Liver (tissue), 9 donors: ENCODE data around the gene LEMD2. TPM values are rescaled to one million over a fixed set of nuclear protein-coding genes. Genes with fewer than 3 reads are reported as not detected.

Source experiments
- DNase-seq: peaks from one replicate; pipeline ENCODE4 v3.0.0-alpha.2; 2017; ENCODE audit warnings: low spot score
- H3K27ac ChIP-seq, 2 donors: one replicate each; pipeline ENCODE4 v1.7.0; 2013; ENCODE audit warnings: inconsistent platforms in 2 of 2, low read length in 2 of 2, control low read depth in 1 of 2, low read depth in 1 of 2, mild to moderate bottlenecking in 1 of 2
- H3K27me3 ChIP-seq, 4 donors: one replicate each; pipeline versions ENCODE4 v1.6.1 to v1.7.0; 2013; ENCODE audit warnings: low read length in 3 of 4, inconsistent platforms in 1 of 4, mild to moderate bottlenecking in 1 of 4, moderate library complexity in 1 of 4; ENCODE audit not compliant: control insufficient read depth in 4 of 4, insufficient read depth in 4 of 4
- H3K36me3 ChIP-seq, 4 donors: one replicate each; pipeline versions ENCODE4 v1.6.1 to v1.7.0; 2013; ENCODE audit warnings: low read length in 3 of 4, mild to moderate bottlenecking in 3 of 4, low read depth in 1 of 4, moderate library complexity in 1 of 4; ENCODE audit not compliant: control insufficient read depth in 4 of 4, insufficient read depth in 3 of 4
- H3K4me1 ChIP-seq, 4 donors: one replicate each; pipeline versions ENCODE4 v1.6.1 to v1.7.0; 2013; ENCODE audit warnings: low read length in 3 of 4, mild to moderate bottlenecking in 3 of 4, moderate library complexity in 1 of 4; ENCODE audit not compliant: control insufficient read depth in 4 of 4, insufficient read depth in 4 of 4
- H3K4me3 ChIP-seq, 3 donors: one replicate each; pipeline versions ENCODE4 v1.6.1 to v1.7.0; 2013; ENCODE audit warnings: low read length in 3 of 3, control low read depth in 1 of 3, low read depth in 1 of 3, mild to moderate bottlenecking in 1 of 3
- H3K9ac ChIP-seq, 2 donors: one replicate each; pipeline ENCODE4 v1.7.0; 2013; ENCODE audit warnings: low read length in 2 of 2, mild to moderate bottlenecking in 2 of 2, moderate library complexity in 2 of 2, control low read depth in 1 of 2, low read depth in 1 of 2
- H3K9me3 ChIP-seq, 4 donors: one replicate each; pipeline versions ENCODE4 v1.6.1 to v1.7.0; 2013; ENCODE audit warnings: low read length in 3 of 4; ENCODE audit not compliant: control insufficient read depth in 4 of 4
- FOXA1 ChIP-seq: IDR thresholded peaks from 2 replicates; pipeline ENCODE4 v1.6.1; 2016; ENCODE audit warnings: antibody characterized with exemption
- FOXA2 ChIP-seq: IDR thresholded peaks from 2 replicates; pipeline ENCODE4 v1.6.1; 2016; ENCODE audit warnings: antibody characterized with exemption
- HNF4G ChIP-seq: IDR thresholded peaks from 2 replicates; pipeline ENCODE4 v1.6.1; 2016; ENCODE audit warnings: antibody characterized with exemption
- NR2F2 ChIP-seq: IDR thresholded peaks from 2 replicates; pipeline ENCODE4 v1.6.1; 2016; ENCODE audit warnings: antibody characterized with exemption
- RAD21 ChIP-seq, 2 donors: IDR thresholded peaks; 2 replicates each; pipeline ENCODE4 v1.6.1; 2016; ENCODE audit warnings: antibody characterized with exemption in 2 of 2, mild to moderate bottlenecking in 2 of 2
- SP1 ChIP-seq: IDR thresholded peaks from 2 replicates; pipeline ENCODE4 v1.6.1; 2018; ENCODE audit warnings: antibody characterized with exemption, mild to moderate bottlenecking
- TAF1 ChIP-seq: conservative IDR thresholded peaks from 2 replicates; pipeline ENCODE4 v1.6.1; 2016; ENCODE audit warnings: antibody characterized with exemption, mild to moderate bottlenecking
- WGBS: extraction: QIAGEN DNeasy Blood & Tissue Kit; methylation state at CpG from one replicate; pipeline ENCODE4 v1.1.7; 2013; 5-methylcytosine and 5-hydroxymethylcytosine counted together
- polyA plus RNA-seq, 2 donors: library from polyadenylated mRNA; stranded (reverse) in 1 of 2; unstranded in 1 of 2; fragments of 200-250 nt in 1 of 2; fragments of >200 nt in 1 of 2; fragmentation: Nextera tagmentation in 1 of 2; extraction: Ambion mirVana in 1 of 2; gene quantifications; one replicate each; pipeline versions ENCODE4 v1.2.1 to v1.2.3, GENCODE V29; 2013 to 2015
- total RNA-seq, 2 donors: library from RNA; depleted of rRNA; stranded (reverse); fragments of >200 nt; gene quantifications; one replicate each; pipeline ENCODE4 v1.2.3, GENCODE V29; 2014
- TF ChIP-seq, protein P1 (sequence below): fragments of 150-350 bp; IDR thresholded peaks from 2 replicates; pipeline ENCODE4 v1.5.1; 2017; ENCODE audit warnings: improper control_type of control experiment, low read depth, low read length; ENCODE audit not compliant: missing input control
- TF ChIP-seq, protein P2 (sequence below): IDR thresholded peaks from 2 replicates; pipeline ENCODE4 v1.6.1; 2016; ENCODE audit warnings: antibody characterized with exemption
- TF ChIP-seq, protein P3 (sequence below): IDR thresholded peaks from 2 replicates; pipeline ENCODE4 v1.6.1; 2016; ENCODE audit warnings: antibody characterized with exemption
- TF ChIP-seq, protein P4 (sequence below): IDR thresholded peaks from 2 replicates; pipeline ENCODE4 v1.6.1; 2016; ENCODE audit warnings: antibody characterized with exemption, mild to moderate bottlenecking
- donor health status: healthy.
- donor health status: healthy.
- donor health status: healthy.
- donor health status: healthy.
- donor health status: healthy.

LEMD2 gene
- total and polyA plus RNA-seq, 4 donors = 6.5 to 23.1 (median 16.6) TPM

DNA sequence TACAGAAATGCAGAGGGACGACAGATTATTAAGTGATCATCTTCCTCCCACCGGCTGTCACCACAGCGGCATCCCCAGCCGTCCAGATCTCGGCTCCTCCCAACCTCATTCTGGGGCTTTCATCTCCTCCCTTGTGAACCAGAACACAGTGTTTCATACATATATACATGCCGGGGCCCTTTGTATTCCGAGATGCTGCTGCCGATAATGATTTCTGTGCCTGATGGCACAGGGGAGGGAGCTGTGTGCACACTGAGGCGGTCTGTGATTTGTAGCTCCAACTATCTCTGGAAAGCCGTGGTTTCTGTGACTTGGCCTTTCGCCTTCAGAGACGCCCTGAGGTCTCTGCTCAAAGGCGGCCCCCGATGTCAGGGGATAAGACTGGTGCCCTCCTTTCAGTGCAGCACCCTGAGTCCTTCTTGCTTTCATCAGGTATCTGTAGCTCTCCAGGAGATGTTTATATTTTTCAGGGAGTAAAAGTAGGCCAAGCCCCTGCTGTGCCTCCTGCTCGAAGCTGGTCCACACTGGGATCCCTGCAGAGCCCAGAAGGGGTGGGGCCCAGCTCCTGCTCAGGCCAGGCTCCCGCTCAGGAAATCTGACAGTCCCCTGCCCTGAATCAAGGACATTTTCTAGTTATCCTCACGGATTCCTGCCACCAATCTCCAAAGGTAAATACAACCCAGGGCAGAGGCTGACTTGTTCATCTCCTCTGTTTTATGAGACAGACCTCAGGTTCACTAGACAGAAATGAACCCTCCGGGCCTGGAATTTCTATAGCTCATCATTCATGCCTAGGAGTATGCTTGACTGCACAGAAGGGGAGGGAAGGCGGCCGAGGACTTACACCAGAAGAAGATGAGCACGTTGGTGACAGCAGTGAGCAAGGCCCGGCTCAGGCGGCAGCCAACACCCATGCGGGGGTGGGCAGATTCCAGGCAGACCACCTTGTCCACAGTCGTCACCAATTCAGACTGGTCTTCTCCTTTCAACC lies 11.2 kb downstream of the LEMD2 start:
- no peak for DNase-seq
- Histone ChIP-seq H3K27ac (no peak overlapping the region), H3K4me3 (no peak overlapping the region), H3K9me3 (no peaks in the 10 kb centered on the region), H3K4me1 (no peaks in the 10 kb centered on the region), H3K27me3 (no peaks in the 10 kb centered on the region), H3K9ac (no peak overlapping the region), H3K36me3 (peaks cover 43 to 86% (median 58%) of the 10 kb centered on the region in 4 donors)
- WGBS = 93% methylated on average over 25 of the region's 25 CpGs
- TF ChIP-seq FOXA2 (no peak), NR2F2 (no peak), RAD21 (IDR thresholded peaks at IDR 0.05) (no peak), HNF4G (no peak), FOXA1 (no peak)
- TF ChIP-seq, protein P1, sequence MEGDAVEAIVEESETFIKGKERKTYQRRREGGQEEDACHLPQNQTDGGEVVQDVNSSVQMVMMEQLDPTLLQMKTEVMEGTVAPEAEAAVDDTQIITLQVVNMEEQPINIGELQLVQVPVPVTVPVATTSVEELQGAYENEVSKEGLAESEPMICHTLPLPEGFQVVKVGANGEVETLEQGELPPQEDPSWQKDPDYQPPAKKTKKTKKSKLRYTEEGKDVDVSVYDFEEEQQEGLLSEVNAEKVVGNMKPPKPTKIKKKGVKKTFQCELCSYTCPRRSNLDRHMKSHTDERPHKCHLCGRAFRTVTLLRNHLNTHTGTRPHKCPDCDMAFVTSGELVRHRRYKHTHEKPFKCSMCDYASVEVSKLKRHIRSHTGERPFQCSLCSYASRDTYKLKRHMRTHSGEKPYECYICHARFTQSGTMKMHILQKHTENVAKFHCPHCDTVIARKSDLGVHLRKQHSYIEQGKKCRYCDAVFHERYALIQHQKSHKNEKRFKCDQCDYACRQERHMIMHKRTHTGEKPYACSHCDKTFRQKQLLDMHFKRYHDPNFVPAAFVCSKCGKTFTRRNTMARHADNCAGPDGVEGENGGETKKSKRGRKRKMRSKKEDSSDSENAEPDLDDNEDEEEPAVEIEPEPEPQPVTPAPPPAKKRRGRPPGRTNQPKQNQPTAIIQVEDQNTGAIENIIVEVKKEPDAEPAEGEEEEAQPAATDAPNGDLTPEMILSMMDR = no peak
- TF ChIP-seq, protein P2, sequence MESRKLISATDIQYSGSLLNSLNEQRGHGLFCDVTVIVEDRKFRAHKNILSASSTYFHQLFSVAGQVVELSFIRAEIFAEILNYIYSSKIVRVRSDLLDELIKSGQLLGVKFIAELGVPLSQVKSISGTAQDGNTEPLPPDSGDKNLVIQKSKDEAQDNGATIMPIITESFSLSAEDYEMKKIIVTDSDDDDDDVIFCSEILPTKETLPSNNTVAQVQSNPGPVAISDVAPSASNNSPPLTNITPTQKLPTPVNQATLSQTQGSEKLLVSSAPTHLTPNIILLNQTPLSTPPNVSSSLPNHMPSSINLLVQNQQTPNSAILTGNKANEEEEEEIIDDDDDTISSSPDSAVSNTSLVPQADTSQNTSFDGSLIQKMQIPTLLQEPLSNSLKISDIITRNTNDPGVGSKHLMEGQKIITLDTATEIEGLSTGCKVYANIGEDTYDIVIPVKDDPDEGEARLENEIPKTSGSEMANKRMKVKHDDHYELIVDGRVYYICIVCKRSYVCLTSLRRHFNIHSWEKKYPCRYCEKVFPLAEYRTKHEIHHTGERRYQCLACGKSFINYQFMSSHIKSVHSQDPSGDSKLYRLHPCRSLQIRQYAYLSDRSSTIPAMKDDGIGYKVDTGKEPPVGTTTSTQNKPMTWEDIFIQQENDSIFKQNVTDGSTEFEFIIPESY = no peak

DNA sequence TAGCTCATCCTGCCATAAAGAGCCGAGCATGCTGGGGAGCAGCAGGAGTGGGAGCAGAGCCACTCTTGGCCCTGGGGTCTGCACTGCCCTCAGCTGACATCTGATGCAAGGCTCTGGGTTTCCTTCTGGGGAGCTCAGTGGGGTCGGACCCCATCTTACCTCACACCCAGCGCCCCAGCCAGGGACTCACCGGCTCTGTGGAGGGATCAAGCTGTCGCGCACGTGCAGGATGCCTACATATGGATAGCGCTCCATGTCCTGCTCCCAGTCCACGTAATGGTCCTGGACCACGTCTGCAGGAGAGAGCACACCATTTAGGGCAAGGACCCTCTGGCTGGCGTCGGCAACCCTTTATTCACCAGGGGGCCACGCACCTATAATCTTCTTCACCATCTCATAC lies 12.2 kb downstream of the LEMD2 start:
- H3K4me1 ChIP-seq = peaks cover 0 to 6% (median 2%) of the 10 kb centered on the region in 4 donors
- no peak overlapping the region for H3K9ac ChIP-seq
- H3K27ac ChIP-seq = no peak overlapping the region
- H3K36me3 ChIP-seq = peaks cover 43 to 82% (median 58%) of the 10 kb centered on the region in 4 donors
- H3K27me3 ChIP-seq = no peaks in the 10 kb centered on the region
- no peaks in the 10 kb centered on the region for H3K9me3 ChIP-seq
- DNase-seq = no peak
- H3K4me3 ChIP-seq = no peak overlapping the region
- TF ChIP-seq TAF1 (no peak), FOXA2 (no peak), SP1 (no peak), FOXA1 (no peak)
- TF ChIP-seq, protein P3, sequence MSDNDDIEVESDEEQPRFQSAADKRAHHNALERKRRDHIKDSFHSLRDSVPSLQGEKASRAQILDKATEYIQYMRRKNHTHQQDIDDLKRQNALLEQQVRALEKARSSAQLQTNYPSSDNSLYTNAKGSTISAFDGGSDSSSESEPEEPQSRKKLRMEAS = no peak
- TF ChIP-seq, protein P4, sequence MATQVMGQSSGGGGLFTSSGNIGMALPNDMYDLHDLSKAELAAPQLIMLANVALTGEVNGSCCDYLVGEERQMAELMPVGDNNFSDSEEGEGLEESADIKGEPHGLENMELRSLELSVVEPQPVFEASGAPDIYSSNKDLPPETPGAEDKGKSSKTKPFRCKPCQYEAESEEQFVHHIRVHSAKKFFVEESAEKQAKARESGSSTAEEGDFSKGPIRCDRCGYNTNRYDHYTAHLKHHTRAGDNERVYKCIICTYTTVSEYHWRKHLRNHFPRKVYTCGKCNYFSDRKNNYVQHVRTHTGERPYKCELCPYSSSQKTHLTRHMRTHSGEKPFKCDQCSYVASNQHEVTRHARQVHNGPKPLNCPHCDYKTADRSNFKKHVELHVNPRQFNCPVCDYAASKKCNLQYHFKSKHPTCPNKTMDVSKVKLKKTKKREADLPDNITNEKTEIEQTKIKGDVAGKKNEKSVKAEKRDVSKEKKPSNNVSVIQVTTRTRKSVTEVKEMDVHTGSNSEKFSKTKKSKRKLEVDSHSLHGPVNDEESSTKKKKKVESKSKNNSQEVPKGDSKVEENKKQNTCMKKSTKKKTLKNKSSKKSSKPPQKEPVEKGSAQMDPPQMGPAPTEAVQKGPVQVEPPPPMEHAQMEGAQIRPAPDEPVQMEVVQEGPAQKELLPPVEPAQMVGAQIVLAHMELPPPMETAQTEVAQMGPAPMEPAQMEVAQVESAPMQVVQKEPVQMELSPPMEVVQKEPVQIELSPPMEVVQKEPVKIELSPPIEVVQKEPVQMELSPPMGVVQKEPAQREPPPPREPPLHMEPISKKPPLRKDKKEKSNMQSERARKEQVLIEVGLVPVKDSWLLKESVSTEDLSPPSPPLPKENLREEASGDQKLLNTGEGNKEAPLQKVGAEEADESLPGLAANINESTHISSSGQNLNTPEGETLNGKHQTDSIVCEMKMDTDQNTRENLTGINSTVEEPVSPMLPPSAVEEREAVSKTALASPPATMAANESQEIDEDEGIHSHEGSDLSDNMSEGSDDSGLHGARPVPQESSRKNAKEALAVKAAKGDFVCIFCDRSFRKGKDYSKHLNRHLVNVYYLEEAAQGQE = no peak
- WGBS = 89% methylated on average over 13 of the region's 13 CpGs
